ENCODE measurements around the gene BRCA1.
A peak's percentile ranks its signal among the peaks of the same experiment; 100 is the strongest.
"Not testable (repeated sequence)": the region's sequence is repeated elsewhere in the genome, so short reads cannot be mapped to it uniquely, and the experiment has no call there.

BRCA1 gene

DNA sequence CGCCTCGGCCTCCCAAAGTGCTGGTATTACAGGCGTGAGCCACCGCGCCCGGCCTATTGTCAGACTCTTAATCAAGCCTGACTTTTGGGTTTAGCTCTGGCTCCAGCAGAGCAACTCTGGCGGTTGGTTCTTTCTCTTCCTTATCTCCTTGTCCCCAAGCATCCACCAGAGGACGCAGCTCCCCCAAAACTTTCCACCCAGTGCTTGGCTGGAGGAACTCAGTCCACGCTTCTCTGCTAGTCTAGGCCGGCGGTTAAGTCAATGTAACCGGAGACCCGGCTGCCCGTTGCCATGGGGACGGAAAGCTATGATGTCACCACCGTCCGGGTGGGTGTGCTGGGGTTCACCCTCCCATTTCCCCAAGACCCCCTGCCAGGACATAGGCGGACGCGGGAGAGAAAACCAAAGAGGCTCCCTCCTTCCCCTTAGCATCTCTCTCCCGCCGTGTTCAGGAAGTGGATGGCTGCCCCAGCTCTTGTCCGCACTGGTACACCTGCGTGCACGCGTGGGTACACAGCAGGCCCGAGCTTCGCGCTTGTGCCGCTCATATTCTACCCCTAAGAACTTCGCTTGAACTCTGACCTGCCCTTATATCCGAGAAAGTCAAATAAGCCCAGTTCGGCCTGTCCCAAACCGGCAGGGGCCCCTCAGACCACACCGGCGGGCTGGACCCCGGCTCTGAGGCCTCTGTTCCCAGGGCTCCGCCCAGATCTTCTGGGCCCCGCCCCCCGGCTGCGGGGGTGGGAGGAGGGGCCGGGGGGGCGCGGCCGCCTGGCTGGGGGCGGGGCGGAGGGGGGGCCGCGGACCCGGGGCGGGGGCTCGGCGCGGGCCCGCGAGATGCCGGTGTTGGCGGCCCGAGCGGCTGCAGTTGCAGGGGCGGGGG is 100.5 kb downstream of the BRCA1 start, which contains the start of gene RND2:
Gene RND2 (plus strand): TSS at position 825 of the 883 bp plus-strand sequence. CDS start 117 bp downstream, outside the sequence.
- peak; percentile 92 for DNase-seq

DNA sequence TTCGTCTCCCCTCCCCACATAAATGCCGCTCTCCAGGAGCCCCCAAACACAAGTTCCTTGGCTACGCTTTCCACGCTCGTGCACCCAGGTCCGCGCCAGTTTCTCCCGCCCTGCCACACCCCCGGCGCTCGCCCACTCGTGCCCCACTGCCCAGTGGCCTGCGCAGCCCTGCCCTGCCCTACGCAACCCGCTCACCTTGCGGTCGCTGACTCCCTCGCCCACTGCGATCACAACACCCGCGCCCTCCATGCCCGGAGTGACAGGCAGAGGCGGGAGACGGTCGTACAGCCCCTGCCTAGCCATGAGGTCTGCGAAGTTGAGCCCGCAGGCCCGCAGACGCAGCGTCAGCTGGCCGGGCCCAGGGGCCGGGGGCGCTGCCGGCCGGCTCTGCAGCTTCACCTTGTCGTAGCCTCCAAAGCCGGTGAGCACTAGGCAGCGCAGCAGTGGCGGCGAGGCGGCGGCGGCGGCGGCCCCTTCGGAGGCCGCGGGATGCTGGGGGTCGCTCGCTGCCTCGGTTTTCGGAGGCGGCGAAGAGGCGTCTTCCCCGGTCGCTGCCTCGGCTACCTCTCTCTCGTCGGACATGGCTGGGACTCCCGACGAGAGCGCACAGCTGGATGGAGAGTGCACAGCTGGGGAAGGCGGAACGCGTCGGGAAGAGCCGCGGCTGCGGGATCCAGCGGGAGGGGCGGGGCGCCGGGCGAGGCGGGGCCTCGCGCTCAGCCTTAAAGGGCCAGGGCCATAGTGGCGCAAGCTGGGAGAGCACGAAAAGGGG is 103.2 kb downstream of the BRCA1 start, which contains the start of gene VAT1:
Gene VAT1 (minus strand): TSS at position 645 of the 772 bp plus-strand sequence. CDS start 63 bp downstream, at position 582.
- DNase-seq, result peak; percentile 14

DNA sequence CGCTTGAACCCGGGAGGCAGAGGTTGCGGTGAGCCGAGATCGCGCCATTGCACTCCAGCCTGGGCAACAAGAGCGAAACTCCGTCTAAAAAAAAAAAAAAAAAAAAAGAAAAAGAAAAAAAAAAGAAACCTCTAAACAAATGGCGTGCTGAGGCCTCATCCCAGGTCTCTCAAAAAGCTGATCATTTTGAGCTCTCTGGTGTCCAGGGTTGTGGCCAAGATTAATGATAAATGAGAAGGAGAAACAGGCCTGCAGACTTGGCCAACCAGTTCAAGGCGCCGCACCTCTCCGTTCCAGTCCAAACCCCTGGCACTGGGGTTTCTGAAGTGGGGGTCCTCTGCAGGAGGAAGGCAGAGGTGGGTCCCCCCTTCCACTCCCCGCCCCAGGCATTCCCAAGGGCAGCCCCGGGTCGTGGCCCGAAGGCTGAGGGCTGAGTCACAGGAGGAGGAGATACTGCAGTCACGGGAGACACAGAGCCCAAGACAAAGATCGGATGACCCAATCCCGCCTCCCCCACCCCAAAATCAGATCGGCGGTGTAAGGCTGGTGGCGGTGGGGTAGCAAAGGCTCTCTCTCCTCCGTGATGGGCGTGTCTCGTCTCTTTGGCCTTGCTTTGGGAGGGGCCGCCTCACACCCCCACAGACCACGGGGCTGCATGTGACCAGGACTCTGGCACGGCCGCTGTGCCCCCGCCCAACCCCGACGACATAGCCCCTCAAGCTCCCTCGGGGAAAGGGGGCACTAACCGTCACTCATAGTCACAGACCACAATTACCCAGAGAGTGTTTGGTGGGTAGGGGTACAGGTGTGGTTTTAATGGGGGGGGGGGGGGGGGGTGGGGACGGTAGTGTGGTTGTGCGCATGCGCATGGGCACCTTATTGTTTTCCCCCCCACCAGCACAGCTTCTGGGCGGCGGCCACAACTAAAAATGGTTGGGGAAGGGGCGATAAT is 104.1 kb downstream of the BRCA1 start:
- no peak for DNase-seq

DNA sequence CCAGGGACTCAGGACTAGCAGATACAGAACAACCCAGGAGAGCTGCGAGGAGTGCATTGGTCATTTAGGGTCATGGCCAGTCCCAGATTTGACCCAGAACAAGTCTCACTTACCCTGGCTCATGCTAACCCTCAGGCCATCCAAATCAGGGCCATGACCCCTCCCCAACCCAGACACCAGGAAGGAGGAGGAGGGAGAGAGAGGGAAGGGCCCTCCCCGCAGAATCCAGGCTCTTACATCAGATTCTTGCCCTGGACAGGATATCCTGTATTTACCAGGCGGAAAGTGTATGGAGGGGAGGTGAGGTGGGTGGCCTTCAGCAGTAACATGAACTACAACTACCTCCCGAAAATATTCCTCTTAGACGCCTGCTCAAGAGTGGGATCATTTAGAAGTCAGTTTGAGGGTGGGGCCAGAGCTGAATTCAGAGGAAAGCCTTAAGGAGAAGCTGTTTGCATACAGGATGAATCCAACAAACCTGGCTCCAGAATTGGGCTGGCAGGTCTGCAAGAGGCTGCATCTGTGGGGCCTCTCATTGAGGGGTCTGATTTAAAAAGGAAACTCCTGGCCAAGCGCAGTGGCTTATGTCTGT is 105.0 kb downstream of the BRCA1 start:
- DNase-seq, result no peak

DNA sequence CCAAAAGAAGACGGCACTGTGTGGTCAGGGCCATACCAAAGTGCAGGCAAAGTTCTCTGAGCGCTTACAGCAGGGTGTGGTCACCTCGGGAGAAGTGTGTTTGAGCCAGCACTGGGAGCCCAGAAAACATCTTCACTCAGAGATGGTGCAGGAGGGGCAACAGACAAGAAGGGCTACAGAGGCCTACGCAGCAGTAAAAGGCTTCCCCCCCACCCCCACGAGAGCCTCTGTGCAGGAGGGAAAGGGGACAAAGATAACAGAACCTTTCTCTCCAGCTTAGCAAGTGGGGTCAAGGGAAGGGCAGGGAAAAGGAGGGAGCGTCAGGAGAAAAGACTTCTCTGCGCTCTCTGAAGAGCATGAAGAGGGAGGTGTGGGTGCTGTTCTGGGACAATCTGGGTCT is 105.7 kb downstream of the BRCA1 start:
- DNase-seq, result no peak

DNA sequence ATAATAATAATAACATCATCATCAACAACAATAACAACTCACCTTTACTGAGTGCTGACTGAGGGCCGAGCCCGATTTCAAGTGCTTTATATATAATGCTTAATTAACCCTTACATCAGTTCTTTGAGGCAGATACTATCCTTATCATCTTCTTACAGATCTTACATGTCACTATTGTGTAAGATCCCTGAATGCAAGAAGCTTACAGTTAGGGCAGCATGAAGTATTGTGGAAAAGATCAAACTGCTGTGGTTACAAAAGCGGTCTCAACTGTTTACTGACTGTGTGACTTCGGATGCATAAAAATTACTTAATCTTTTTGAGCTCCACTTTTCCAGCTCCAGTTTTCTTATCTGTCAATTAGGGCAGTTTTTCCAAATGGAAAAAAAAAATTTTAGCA is 106.2 kb downstream of the BRCA1 start:
- DNase-seq, result no peak

DNA sequence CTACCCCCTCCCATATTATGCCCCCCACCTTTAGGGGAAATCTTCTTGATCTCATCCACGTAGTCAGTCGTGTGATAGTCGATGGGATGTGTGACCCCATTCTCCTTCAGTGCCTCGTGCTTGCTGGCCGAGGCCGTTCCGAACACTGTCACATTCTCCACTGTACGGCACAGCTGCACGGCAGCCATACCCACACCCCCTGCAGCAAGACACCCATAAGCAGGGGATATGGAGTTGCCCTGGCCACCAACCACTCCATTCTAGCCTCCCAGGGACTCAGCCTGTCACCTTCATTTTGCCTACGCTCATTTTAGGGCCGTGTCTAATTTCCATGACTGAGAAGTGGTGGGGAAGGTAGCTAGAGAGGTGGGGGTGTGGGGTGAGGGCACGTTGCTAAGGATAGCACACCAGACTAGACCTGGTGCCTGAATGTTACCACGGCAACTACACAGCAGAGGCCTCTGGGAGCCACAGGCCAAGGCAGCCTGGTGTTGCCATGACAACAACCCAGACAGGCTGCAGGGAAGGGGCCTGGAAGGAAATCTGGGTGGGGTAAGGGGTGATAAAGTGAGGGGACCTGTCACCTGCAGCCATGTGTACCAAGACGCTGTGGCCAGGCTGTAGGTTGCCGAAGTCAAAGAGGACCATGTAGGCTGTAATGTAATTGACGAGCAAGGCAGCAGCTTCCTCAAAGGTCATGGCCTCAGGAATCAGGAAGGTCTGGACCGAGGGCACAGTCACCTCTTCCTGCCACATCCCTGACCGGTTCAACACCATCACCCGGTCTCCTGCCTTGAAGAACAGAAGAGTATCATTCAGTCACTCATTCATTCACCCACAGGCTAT is 106.9 kb downstream of the BRCA1 start:
- DNase-seq, result no peak

DNA sequence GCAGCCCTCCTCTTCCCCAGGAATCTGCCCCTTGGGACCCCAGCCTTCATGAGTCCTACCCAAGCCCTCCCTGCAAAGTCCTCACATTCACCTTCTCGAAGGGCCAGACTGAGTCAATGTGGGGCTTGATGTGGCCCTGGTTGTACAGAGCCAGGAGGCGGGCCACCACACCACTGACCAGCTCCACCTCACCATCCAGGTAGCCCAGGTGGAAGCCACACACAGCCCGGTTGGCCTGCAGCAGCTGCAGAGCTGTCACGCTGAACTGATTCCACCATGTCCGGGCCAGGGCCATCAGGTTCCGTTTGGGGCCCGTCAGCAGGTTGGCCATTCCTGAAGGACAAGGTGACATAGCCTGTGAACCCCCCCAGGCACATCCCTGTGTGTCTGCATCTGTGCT is 108.9 kb downstream of the BRCA1 start:
- DNase-seq, result no peak

DNA sequence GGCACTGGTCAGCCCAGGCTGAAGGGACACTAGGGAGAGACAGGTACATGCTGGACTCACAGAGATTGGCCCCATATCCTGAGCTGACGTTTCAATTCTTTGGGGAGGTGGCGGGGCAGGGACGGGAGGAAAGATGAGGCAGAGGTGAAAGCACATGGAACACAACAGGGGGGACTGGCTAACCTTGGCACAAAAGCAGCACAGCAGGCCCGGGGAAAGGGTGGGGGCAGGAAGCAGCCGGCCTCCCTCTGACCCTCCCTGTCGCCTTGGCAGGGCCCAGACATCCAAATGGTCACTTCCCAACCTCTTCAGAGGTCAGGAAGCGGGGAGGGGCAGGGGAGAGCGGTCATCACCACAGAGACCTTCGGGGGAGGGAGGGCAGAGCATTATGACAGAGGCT is 109.6 kb downstream of the BRCA1 start:
- no peak for DNase-seq

DNA sequence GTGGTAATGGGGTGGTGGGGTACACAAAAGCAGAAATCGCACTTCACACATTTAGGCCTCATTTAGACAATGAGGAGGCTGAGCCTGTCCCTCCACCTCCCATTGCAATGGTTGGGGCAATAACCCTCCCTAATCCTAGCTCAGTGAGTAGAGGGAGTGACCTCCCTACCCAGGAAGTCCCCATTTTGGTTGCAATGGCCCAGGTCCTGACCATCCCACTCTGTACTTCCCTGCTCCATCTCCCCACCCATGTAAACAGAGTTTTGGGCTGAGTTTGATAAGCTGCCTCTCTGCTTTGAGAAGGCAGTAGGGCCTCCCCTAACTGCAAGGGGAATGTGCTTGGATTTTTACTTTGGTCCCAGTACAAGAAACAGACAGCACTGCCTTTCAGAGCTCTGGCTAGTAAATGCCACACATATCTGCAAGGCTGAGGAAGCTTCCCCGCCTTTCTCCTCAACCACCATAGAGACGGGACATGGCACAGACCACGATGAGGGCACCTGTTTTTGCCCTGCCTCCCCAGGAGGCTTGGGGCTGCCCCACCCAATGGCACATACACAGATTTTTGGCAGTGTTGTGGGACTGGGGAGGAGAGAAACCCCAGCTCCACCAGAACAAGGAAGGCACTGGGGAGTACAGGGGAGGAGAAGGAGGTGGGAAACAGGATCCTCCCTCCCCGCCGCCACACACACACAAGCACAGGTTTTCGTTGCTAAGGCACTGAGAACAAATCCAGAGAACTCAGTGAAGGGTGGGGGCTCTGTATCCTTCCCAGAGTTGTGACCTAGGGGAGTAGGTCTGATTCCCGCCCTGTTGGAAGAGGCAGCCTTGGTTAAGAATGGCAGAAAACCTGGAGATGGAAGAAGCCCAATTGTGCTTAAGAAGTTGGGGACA is 110.3 kb downstream of the BRCA1 start:
- no peak for DNase-seq

DNA sequence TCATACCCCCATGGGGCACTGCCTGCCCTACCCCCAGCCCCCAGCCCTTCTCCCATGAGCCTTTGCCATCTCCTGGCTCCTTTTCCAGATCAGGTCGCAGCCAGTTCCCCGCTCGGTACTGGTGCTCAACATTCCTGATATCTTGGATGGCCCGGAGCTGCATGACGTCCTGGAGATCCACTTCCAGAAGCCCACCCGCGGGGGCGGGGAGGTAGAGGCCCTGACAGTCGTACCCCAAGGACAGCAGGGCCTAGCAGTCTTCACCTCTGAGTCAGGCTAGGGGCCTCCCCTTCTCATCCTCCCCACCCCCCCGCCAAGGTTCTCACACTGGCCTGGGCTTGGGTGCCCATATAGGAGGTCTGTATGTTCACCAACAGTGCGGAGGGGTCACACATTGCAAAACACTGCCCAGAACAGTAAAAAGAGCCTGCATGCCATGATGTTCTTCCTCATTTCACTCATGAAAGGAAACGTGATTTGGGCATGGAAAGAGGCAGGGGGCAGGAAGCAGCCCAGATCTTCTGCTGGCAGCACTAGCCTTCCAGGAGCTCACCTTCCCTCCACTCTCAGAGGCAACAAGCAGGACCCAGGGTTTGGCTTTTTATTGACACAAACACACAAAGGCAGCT is 111.0 kb downstream of the BRCA1 start:
- no peak for DNase-seq

DNA sequence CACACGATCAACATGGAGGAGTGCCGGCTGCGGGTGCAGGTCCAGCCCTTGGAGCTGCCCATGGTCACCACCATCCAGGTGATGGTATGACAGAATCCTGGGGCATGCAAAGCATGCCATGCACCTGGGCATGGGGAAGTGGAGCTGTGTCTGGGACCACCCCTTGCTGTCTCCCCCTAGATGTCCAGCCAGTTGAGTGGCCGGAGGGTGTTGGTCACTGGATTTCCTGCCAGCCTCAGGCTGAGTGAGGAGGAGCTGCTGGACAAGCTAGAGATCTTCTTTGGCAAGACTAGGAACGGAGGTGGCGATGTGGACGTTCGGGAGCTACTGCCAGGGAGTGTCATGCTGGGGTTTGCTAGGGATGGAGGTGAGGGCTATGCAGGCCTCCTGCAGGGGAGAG is 111.9 kb downstream of the BRCA1 start:
- no peak for DNase-seq

DNA sequence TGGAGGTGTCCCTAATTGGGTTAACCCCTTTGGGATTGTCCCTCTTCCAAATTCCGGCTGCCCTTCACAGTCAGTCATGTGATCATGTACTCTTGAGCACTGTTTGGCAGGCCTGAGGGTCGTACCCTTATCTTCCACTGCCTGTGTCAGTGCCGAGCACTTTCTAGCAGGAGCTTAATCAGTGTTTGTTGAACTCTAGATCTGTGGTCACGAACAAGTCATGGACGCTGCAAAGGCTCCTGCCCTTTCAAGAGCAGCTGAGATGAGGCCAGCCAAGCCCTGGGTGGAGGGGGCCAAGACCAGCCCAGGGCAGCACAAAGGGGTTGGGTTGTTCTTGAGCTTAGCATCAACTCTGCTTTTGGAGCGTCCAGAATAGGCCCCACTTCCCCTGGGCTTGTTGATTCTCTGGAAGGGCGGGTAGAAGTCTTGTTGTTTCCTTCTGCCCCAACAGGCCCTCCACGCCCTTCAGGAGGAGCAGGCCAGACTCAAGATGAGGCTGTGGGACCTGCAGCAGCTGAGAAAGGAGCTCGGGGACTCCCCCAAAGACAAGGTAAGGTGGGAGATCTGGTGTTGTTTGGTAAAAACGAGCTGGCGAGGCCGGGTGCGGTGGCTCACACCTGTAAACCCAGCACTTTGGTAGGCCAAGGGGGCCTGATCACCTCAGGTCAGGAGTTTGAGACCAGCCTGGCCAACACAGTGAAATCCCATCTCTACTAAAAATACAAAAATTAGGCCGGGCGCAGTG is 113.3 kb downstream of the BRCA1 start:
- DNase-seq, result no peak

DNA sequence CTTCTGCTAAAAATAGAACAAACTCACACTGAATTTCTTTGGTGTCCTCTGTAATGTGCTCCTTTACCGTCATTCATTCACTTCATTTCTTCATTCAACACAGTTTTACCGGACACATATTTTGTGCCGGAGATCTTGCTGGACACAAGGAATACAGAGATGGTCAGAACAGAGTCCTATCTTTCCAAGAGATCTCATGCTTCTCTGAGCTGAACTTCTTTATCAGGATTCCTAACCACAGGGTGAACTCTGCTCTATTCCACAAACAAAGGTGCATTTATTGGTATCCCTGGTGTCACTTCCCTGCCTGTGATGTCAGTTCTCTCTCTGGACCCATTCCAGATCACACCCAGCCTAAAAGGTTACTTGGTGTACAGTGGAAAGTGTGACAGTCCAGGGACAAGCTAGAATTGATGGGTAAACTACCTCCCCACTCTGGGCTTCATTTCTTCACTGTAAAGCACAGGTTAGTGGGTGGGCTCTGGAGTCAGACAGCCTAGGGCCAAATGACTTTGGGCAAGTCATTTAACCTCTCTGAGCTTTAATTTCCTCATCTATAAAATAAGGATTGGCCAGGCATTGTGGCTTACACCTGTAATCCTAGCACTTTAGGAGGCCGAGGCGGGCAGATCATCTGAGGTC is 114.4 kb downstream of the BRCA1 start:
- DNase-seq, result no peak

DNA sequence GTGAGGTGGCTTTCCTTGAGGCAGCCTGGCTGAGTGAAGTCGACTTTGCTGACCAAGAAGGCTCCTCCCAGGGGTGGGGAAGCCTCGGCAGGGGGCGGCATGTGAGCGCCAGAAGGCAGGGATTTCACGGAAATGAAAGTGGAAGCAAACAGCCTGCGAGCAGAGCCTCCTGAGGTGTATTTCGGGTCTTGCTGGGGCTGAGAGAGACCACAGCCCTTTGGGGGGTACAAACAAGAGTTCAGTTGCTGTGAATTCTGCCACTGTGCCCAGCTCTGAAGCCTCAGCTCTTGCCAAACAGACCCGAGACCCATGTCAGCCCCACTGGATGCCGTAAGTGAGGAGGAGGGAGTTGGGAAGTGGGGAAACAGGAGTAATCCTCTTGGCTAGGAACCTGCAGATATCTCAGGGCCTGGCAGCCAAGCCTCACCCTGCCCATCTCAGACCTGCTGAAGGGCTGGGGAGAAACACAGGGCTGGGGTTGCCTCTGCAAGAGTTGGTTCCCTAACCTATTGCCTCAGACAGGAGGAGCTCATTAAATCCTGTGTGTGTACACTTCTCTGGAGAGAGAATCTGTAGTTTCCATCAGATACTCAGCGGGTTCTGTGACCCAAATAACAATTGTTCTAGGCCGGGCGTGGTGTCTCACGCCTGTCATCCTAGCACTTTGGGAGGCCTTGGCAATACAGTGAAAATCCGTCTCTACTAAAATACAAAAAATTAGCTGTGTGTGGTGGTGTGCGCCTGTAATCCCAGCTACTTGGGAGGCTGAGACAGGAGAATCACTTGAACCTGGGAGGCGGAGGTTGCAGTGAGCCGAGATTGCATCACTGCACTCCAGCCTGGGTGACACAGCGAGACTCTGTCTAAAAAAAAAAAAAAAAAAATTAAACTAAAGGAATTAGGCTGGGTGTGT is 118.3 kb downstream of the BRCA1 start, which contains the start of gene IFI35:
Gene IFI35 (plus strand): TSS at position 146 of the 913 bp plus-strand sequence. CDS start 164 bp downstream, at position 310.
- peak; percentile 16 for DNase-seq

DNA sequence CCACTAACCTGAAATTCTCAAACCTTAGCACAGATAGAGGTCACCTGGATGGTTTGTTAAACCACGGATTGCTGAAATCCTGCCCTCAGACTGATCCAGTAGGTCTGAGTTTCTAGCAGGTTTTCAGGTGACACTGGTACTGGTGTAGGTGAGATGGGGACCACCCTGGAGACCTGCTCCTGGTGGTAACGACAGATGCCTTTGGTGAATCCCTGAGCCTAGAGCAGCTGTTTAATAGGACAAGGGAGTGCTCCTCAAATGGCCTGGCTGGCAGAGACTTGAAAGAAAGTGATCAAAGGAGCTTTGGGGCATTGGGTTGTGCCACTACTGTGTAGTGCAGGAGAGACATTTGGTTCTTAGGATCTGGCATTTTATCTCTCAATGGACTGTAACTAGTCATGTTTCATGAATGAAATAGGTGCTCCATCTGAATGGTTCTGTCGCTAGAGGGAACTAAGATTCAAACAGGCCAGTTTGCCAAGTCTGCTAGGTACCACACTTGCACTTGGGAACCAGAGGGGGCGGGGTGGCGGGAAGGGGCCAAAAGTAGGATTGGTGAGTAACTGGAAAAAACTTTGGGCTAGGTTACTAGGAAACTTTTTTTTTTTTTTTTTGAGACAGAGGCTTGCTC is 121.5 kb downstream of the BRCA1 start:
- DNase-seq, result no peak

DNA sequence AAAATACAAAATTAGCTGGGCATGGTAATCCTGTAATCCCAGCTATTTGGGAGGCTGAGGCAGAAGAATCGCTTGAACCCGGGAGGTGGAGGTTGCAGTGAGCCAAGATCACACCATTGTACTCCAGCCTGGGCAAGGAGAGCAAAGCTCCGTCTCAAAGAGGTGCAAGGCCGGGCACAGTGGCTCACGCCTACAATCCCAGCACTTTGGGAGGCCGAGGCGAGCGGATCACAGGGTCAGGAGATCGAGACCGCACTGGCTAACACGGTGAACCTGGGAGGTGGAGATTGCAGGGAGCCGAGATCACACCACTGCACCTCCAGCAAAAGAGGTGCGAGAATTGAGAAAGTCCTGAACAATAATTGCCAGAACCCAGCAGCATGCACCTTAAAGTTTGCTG is 124.3 kb downstream of the BRCA1 start:
- not testable (repeated sequence) for DNase-seq
